Activated T-cell treated with anti-CD3 and anti-CD28 coated beads for 48 hours (primary cell): ENCODE results near the gene GNB3.
A peak's percentile ranks its signal among the peaks of the same experiment; 100 is the strongest.

ENCODE experiments used
- DNase-seq: peaks from one replicate; pipeline ENCODE4 v3.0.0-alpha.2; 2020; ENCODE audit warnings: low read depth

Gene GNB3

GRCh38 chr12:6823182-6824084, 17.3 kb upstream of the GNB3 start:
- no peak for DNase-seq

GRCh38 chr12:6824085-6824775, 16.5 kb upstream of the GNB3 start:
- no peak for DNase-seq

GRCh38 chr12:6824901-6825381, 15.8 kb upstream of the GNB3 start:
- DNase-seq: no peak

- DNase-seq: peak; percentile 77
These were observed 15.2 kb upstream of the GNB3 start for GRCh38 chr12:6825398-6826124.

GRCh38 chr12:6826125-6826733, 14.5 kb upstream of the GNB3 start:
- no peak for DNase-seq

- DNase-seq: no peak
These were observed 13.8 kb upstream of the GNB3 start for GRCh38 chr12:6826734-6827436.

GRCh38 chr12:6827437-6827911, 13.3 kb upstream of the GNB3 start:
- peak; percentile 45 for DNase-seq

GRCh38 chr12:6827982-6828780, 12.5 kb upstream of the GNB3 start, which contains the start of gene P3H3:
P3H3 (plus strand) TSS chr12:6828407; CDS start chr12:6828441, 34 bp downstream.
- DNase-seq: no peak

GRCh38 chr12:6828781-6829535, 11.8 kb upstream of the GNB3 start:
- no peak for DNase-seq

- no peak for DNase-seq
These were observed 11.0 kb upstream of the GNB3 start for GRCh38 chr12:6829536-6830220.

GRCh38 chr12:6830286-6830890, 10.3 kb upstream of the GNB3 start:
- DNase-seq: no peak

- DNase-seq: no peak
These were observed 9.7 kb upstream of the GNB3 start for GRCh38 chr12:6830999-6831398.

- DNase-seq: no peak
These were observed 9.2 kb upstream of the GNB3 start for GRCh38 chr12:6831450-6831995.

GRCh38 chr12:6832125-6832524, 8.6 kb upstream of the GNB3 start:
- DNase-seq: no peak

GRCh38 chr12:6833189-6833890, 7.4 kb upstream of the GNB3 start:
- DNase-seq: no peak

GRCh38 chr12:6834254-6834653, 6.5 kb upstream of the GNB3 start:
- DNase-seq: no peak

- no peak for DNase-seq
These were observed 5.9 kb upstream of the GNB3 start for GRCh38 chr12:6834873-6835272.

GRCh38 chr12:6836851-6837250, 3.9 kb upstream of the GNB3 start:
- no peak for DNase-seq
